SK-N-MC (cell line): ENCODE measurements around the gene SFI1.

Experiments used
- DNase-seq: peaks from one replicate; pipeline ENCODE4 v3.0.0-alpha.2; 2011; ENCODE audit warnings: low read depth, low spot score
- H3K27ac ChIP-seq: fragments of 200-600 bp; sonication (generic); 2 replicates; pipeline ENCODE4 v1.5.1; 2016; ENCODE audit warnings: mixed run types
- H3K36me3 ChIP-seq: fragments of 200-600 bp; sonication (generic); 2 replicates; pipeline ENCODE4 v1.6.1; 2017; ENCODE audit warnings: antibody characterized with exemption, low read length, mixed read lengths; ENCODE audit not compliant: insufficient read depth
- H3K4me3 ChIP-seq: fragments of 200-600 bp; sonication (generic); 2 replicates; pipeline ENCODE4 v1.5.1; 2016
- H3K9ac ChIP-seq: fragments of 200-600 bp; sonication (generic); 2 replicates; pipeline ENCODE4 v1.8.0; 2017; ENCODE audit warnings: mixed run types, mixed read lengths; ENCODE audit not compliant: insufficient read length
- H3K9me3 ChIP-seq: fragments of 200-600 bp; sonication (generic); 2 replicates; pipeline ENCODE4 v1.6.1; 2017; ENCODE audit warnings: low read depth, mild to moderate bottlenecking, antibody characterized with exemption, low read length, moderate library complexity, mixed read lengths
- EZH2 ChIP-seq: fragments of 200-600 bp; sonication (generic); IDR thresholded peaks from one replicate; pipeline ENCODE4 v1.6.1; 2017; ENCODE audit warnings: antibody characterized with exemption
- FOXP2 ChIP-seq: optimal IDR thresholded peaks from 2 replicates; pipeline ENCODE3; 2011; ENCODE audit warnings: mild to moderate bottlenecking, moderate library complexity; ENCODE audit not compliant: insufficient read depth; ENCODE audit errors: extremely low read length, control extremely low read depth
- POLR2AphosphoS5 ChIP-seq: IDR thresholded peaks from 2 replicates; pipeline ENCODE4 v1.6.1; 2012; ENCODE audit warnings: mild to moderate bottlenecking, low read depth, low read length, borderline replicate concordance

The SFI1 gene

DNA sequence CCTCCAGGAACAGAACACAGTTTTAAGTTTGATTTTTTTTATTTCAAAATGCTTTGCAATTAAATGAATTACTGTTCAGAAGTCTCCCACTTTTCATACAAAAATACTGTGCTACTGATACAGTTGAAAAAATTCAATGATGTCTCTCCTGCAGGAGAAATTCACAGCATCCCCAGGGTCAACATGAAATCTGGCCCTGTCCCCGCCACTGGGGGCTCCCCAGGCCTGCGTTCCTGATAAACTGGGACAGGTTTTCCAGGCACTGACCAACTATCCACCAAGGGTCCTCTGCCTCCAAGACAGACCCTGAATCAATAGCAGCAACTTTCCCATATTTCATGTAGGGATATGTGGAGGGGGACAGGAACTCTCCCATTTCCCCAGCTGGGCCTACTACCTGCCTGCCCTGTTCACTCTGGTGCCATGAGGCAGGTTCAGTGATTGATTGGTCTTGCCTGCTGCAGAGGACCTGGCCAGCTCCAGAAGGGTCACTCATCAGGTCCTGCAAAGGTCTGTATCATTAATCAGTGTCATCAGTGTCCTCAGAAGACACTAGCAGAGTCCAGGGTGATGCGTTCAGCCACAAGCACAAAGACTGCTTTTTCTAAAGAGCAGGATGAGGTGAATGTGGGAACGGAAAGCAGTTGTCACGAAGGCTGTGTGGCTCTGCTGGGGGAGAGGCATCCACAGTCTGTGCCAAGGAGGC, 122.3 kb downstream of the SFI1 start:
- Histone ChIP-seq H3K36me3 (peaks cover 9% of the 10 kb centered on the region; the same call in 1 of the 2 replicates), H3K4me3 (no peak overlapping the region), H3K27ac (no peak overlapping the region), H3K9me3 (no peaks in the 10 kb centered on the region), H3K9ac (no peak overlapping the region)
- no peak for TF ChIP-seq POLR2AphosphoS5
- no peak for TF ChIP-seq FOXP2
- no peak for TF ChIP-seq EZH2
- no peak for DNase-seq

DNA sequence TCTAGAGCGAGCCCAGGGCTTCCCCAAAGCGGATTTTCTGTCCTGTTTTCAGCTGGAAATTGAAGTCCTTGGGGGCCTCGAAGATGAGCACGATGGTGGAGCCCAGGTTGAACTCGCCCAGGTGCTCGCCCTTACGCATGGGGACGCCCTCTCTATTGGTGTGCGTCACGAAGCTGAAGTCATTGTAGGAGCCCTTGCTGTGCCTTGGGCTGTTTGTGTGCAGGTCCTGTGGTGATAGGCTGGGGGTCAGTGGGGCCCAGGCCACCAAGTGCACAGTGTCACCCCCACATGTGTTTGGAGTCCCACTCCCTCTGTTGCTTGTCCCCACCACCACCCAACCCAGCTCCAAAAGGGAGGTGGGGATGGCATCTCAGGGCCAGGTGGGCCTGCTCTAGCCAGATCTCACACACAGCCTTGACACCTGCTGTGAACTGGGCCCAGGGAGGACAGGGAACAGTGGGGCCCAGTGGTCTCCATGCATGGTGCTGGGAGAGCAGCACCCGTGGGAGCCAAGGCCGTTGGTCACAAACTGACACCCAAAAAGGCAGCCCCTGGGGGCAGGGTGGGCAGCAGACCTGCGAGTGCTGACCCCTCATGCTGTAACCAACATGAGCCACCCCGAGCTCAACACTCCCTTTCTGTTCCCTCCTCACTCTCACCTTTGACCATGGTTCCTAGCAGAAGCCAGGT, 123.4 kb downstream of the SFI1 start:
- DNase-seq: no peak
- no peaks in the 10 kb centered on the region for H3K9me3 ChIP-seq
- no peak overlapping the region for H3K4me3 ChIP-seq
- H3K36me3 ChIP-seq: peaks cover 9% of the 10 kb centered on the region; the same call in 1 of the 2 replicates
- 0 out of 2 replicates have a peak overlapping the region, but pooled peaks have one; percentile 19 for H3K27ac ChIP-seq
- H3K9ac ChIP-seq: no peak overlapping the region
- TF ChIP-seq POLR2AphosphoS5: no peak
- TF ChIP-seq FOXP2: no peak
- no peak for TF ChIP-seq EZH2

DNA sequence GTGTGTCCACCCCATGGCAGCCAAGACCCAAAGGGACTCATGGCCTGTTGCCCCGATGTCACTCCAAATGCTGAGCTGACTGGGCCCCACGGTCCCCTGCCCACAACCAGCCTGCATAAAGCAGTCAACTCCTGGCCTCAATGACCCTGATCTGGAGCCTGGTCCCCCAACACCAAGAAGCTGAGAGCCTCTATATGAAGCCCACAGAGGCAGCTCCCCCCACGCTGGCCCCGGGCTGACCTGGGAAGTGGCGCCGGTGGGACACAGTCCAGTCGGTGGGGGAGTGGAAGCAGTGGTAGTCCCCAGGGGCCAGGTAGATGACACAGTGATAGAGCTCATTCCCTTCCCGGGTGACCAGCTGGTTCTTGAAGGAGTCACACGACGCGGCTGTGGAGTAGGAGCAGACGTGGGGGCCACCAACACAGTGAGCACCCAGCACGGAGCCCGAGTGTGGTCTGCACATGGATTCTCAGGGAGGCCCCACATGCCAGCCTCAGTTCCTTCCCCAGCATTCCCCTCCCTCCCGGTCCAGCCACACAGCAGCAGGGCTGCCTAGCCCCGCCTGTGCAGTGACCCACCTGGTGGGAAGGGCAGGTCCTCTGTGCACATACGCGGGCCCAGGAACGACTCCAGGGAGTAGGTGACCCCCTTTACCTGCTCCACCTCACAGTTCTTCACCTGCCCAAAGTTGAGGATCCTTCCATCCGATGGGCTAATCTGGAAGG, 124.6 kb downstream of the SFI1 start:
- Histone ChIP-seq H3K9me3 (no peaks in the 10 kb centered on the region), H3K27ac (no peak overlapping the region), H3K9ac (no peak overlapping the region), H3K36me3 (peaks cover 9% of the 10 kb centered on the region; the same call in 1 of the 2 replicates), H3K4me3 (no peak overlapping the region)
- no peak for DNase-seq
- no peak for TF ChIP-seq EZH2
- TF ChIP-seq POLR2AphosphoS5: no peak
- no peak for TF ChIP-seq FOXP2

DNA sequence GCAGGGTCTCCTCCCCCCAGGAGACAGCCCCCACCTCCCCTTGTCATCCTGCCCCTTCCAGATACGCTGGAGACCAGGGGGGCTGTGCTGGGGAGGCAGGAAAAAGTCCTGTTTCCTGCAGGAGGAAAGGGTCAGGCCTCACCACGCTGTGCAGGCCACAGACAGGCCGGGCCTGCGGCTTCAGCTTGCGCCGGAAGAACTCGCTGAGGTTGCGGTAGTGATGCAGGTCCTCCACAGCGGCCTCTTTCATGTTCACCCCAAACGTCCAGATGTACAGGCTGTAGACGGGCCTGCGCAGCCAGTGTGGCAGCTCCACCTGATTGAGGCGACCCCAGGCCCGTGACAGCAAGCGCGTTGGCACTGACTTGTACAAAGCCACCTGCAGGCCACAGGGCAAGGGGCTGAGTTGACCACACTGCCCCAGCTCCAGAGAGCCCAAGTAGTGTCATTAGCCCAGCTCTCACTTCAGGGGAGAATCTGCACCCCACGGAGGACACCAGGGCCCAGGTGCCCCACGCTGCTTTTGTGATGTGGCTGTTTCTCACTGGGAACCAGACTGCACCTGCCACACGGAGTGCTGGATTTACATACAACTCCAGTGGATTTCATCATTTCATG, 125.3 kb downstream of the SFI1 start:
- no peak for DNase-seq
- Histone ChIP-seq H3K36me3 (peaks cover 9% of the 10 kb centered on the region; the same call in 1 of the 2 replicates), H3K4me3 (no peak overlapping the region), H3K27ac (peak overlapping the region; percentile 54; the same call in 1 of the 2 replicates), H3K9ac (no peak overlapping the region), H3K9me3 (no peaks in the 10 kb centered on the region)
- TF ChIP-seq EZH2 (no peak), POLR2AphosphoS5 (no peak), FOXP2 (no peak)

DNA sequence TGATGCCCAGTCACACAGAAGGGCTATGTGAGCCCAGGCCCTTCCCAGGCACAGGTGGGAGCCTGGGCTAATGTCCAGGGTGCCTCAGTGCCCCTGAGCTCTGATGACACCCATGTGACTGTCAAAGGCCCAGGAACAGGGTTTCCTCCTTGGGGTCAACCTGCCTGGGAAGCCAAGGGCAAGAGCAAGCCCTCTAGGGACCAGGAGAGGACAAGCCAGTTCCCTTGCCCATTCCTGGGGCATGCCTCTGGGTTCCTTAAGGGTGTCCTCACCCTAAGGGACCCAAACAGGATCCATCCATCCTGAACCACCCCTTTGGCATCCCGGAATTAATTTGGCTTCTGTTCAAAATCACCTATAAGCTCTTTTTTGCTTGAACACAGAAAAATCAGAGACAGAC, 126.6 kb downstream of the SFI1 start:
- no peaks in the 10 kb centered on the region for H3K9me3 ChIP-seq
- TF ChIP-seq POLR2AphosphoS5: no peak
- no peak for TF ChIP-seq FOXP2
- no peak for TF ChIP-seq EZH2
- H3K27ac ChIP-seq: no peak overlapping the region
- no peak overlapping the region for H3K9ac ChIP-seq
- H3K4me3 ChIP-seq: no peak overlapping the region
- H3K36me3 ChIP-seq: peaks cover 9% of the 10 kb centered on the region; the same call in 1 of the 2 replicates
- no peak for DNase-seq

DNA sequence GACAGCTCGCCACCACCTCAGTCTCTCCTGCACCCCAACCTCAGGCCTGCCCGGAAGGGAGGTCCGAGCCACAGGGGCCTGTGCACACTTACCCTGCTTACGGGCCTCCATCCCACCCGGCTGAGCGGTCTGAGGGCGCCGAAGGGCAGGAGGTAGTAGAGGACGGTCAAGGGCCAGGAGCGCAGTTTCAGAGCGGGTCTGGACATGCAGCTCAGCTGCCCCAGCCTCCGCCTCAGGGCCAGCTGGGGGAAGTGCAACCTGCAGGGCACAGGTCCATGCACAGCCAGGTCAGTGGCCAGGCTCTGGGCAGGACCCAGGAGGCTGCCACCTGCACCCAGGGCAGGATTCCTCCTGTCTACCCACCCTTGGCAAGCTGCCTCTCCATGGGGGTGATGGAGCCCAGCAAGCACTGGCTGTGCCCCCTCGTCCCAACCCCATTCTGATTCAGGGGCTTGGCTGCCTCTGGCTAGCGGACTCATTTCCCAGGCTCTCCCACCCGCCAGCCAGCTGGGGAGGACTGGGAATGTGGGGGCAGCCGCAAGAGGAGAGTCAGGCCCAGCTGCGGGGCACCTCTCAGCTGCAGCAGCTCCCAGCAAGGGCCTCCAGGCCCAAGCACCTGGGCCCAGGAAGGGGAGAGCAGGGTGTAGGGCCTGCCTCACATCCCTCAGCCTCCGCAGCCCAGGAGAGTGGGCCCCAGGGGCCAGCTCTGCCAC, 127.4 kb downstream of the SFI1 start:
- no peaks in the 10 kb centered on the region for H3K9me3 ChIP-seq
- H3K27ac ChIP-seq: no peak overlapping the region
- DNase-seq: no peak
- H3K9ac ChIP-seq: no peak overlapping the region
- no peak overlapping the region for H3K4me3 ChIP-seq
- H3K36me3 ChIP-seq: peaks cover 7% of the 10 kb centered on the region; the same call in 1 of the 2 replicates
- TF ChIP-seq POLR2AphosphoS5 (no peak), EZH2 (no peak), FOXP2 (no peak)

DNA sequence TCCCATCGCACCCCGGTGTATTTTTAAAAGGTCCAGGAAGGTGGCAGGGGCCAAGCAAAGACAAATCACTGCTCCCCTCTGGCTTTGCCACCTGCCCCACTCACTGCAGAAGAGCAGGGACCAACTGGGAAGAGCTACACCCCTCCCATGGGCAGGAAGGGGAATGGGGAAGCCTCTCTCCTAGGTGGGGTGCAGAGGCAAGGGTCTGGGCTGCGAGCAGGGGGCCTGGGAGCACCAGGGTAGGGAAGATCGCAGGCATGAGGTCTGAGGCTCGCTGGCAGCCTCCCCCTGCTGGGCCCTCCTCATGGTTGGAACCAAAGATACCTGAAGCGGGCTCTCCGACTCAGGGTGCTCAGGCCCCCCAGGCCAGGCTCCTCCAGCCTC, 128.9 kb downstream of the SFI1 start:
- no peak for DNase-seq
- peaks cover 5% of the 10 kb centered on the region; the same call in 1 of the 2 replicates for H3K36me3 ChIP-seq
- no peak overlapping the region for H3K9ac ChIP-seq
- TF ChIP-seq FOXP2 (no peak), POLR2AphosphoS5 (no peak), EZH2 (no peak)
- no peak overlapping the region for H3K4me3 ChIP-seq
- no peak overlapping the region for H3K27ac ChIP-seq
- H3K9me3 ChIP-seq: no peaks in the 10 kb centered on the region
